ENCODE results near the gene C5orf34.
"Not testable (repeated sequence)": the region's sequence is repeated elsewhere in the genome, so short reads cannot be mapped to it uniquely, and the experiment has no call there.

Gene C5orf34

DNA sequence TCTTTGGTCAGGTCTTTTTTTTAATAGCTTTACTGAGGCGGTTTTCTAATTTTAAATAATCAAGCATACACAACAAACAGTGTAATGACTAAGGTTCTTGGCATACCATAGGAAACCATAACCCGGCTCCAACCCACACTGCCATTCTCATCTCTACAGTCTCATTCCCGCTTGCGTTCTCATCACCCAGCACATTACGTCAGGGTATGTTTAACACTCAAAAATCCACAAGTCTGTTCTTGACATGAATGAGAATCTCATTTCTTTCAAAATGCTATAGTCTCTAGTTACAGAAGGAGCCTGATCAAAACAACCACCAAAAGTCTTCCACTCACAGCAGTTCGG, 505 bp downstream of the C5orf34 start:
- DNase-seq = no peak

DNA sequence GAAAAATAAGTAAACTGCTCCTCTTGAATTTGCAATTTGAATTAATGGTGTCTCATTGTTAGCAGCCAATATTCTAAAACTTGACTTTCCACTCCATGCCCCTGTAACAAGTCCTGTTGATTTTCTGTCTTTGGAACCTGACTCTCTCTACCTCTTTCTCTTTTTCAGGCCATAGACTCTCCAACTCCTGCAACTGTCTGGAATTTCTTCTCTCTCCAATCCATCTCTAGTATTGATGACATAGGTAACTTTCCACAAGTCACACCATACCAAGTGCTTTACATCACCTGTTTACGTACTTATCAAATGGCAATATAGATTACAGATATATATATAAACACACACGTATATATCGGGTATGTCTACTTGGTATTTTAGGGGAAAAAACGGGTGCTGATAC, 923 bp downstream of the C5orf34 start:
- no peak for DNase-seq

DNA sequence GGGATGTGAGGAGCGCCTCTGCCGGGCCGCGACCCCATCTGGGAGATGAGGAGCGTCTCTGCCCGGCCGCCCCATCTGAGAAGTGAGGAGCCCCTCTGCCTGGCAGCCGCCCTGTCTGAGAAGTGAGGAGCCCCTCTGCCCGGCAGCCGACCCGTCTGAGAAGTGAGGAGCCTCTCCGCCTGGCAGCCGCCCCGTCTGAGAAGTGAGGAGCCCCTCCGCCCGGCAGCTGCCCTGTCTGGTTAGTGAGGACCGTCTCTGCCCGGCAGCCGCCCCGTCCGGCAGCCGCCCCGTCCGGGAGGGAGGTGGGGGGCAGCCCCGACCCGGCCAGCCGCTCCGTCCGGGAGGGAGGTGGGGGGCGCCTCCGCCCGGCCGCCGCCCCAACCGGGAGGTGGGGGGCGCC, 3.9 kb downstream of the C5orf34 start:
- not testable (repeated sequence) for DNase-seq

DNA sequence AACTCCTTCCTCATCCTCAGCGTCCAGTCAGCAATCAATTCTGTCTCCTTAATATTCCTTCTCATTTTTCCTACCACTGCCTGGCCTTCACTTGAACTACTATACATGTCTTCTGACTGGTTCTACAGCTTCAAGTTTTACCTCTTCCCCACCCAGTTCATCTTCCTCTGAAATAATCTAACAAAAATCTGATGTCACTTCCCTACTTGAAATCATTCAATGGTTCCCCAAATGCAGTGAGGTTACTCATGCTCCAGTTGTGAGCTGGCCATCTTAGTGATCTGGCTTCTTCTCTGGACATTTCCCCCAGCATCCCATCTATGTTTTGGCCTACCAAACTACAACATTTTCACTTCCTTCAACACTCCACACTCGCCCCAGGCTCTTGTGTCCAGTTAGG, 16.4 kb downstream of the C5orf34 start:
- DNase-seq = no peak

DNA sequence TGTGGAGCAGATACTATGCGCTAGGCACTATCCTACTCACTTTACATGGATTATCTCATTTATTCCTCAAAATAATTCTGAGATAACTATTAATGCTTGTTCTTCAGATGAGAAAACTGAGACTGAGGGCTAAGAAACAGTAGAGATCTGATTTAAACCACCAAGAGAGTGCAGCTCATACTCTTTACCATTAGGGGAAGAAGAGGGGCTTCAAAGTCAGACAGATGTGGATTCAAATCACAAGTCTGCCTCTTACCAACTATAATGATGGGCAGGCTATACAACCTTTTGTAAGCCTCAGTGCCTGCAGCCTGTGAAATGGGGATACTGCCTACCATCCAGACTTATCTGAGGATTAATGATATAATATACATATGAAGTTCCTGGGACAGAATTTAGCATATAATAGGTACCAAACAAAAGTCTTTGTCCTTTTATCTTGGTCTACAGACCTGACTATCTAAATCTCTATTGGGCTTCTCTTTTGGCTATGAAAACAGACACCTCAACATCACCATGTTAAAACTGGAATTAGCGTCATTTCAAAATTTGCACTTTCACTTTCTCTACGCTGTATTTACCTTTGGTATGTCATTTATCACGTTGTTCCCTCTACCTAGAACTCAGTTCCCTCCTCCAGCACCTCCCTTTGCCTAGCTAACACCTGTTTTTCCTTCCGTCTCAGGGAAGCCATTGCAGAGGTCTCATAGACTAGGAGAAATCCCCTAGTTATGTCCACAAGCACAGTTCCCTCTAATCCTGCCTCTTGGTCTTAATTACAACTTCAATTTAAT, 17.4 kb downstream of the C5orf34 start:
- DNase-seq = no peak

DNA sequence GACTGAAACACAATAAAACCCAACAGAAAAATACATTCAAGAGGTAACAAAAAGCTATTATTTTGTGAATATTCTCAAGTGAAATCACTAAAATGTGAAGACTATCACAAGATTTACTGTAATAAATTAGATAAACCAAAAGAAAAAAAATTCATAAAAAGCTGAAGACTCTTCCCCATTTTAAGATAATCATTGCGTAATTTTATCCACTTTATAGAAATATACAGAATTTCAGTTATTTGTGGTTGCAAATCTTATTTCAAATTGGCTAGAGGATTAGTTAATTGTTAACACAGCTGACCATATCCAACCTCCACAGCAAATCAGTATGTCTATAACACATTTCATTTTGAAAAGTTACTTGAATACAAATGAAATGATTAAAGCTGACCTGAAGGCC, 23.6 kb downstream of the C5orf34 start:
- DNase-seq = no peak

DNA sequence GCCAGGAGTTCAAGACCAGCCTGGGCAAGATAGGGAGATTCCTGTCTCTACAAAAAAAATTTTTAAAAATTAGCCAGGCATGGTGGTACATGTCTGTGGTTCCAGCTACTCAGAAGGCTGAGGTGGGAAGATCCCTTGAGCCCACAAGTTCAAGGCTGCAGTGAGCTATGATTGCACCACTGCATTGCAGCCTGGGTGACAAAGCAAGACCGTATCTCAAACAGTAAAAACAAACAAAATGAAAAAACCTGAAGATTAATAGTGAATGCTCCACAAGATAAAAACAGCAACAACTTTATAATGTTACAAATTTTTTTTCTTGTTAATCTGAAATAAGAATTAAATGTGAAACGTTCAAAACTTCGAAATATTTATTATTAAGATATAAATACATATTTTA, 28.6 kb downstream of the C5orf34 start:
- DNase-seq = no peak

DNA sequence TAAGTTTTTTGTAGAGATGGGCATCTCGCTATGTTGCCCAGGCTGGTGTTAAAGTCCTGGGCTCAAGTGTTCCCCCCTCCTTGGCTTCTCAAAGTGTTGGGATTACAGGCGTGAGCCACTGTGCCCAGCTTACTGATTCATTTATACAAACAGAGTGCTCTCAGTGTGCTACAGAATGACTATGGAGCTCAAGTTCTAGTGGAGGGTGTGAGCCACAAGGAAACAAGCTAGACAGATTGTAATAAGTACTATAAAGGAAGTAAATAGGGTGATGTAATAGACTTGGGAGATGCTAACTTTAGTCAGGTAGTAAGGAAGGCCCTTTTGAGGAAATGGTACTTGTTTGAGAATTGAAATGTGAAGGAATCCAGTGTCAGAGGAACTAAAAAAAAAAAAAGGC, 29.5 kb downstream of the C5orf34 start:
- no peak for DNase-seq

DNA sequence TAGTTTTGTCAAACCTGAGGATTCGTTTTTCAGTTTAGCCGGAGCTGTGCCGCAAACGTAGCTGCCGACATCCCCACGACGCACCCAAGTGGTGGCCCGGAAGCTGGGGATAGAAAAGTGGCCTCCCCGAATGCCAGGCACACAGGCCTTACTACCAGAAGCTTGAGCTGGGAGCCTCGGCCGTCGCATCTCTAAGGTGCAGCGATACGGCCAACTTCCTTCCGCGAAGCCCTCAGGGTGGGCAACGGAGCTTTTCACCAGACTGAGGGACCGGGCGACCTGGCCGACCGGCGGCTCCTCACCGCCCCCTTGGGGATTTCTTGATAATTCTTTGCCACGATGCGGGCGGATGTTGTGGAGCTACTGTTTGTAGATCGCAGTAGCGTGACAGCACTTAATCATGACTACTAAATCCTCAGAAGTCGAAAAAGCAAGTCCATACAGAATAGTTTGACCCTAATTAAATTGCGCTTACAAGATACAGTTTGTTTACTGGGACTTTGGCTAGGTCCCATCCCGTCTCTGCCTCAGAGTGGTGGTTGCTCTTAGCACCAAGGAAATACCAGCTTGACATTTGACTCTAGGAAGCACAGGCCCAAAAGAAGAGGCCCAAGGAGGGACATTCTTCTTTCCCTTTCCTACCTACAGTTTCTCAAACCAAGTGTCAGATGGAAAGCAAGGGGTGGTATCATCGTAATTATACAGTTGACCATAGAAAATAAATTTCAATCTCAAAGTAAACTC, 30.7 kb downstream of the C5orf34 start:
- peak; percentile 70 for DNase-seq

DNA sequence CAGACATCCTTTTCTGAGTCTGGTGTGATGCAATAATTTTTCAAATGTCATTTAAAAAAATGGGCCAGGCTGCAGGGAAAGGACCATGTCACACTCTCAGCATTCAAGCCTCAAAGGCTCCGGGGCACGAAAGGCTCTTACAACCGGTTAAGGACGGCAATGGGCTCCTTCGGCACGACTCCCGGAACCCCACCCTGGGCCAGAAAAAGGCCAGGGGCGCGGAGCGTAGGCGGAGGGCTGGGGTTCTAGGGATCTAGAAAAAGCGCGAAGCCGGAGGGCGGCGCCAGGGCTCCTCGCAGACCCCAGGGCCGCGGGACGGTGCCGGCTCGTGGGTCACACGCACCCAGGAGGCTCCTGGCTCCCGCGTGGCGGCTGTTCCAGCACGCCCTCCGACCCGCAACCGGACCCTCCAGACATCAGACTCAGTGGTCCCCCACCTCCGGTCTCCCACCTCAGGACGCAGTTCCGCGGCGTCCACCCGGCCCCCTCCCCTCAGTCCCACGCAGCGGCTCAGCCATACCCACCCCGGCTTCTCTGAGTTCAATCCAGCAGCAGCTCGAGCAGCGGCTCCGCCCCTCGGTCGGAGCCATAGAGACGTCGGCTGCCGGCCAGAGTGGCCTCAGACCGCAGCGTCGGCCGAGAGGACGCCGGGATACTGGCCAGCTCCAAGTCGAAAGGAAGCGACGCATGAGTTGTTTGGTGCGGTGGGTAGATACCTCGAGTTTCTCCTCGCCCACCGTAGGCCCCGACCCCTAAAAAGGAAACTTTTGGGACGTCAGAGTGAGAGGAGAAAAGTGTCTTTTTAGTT, 31.4 kb downstream of the C5orf34 start, which contains the start of gene TMEM267:
TMEM267 (minus strand) TSS at position 568 of the 808 bp plus-strand sequence. CDS start 29,896 bp downstream, outside the sequence.
- DNase-seq = peak; percentile 75

DNA sequence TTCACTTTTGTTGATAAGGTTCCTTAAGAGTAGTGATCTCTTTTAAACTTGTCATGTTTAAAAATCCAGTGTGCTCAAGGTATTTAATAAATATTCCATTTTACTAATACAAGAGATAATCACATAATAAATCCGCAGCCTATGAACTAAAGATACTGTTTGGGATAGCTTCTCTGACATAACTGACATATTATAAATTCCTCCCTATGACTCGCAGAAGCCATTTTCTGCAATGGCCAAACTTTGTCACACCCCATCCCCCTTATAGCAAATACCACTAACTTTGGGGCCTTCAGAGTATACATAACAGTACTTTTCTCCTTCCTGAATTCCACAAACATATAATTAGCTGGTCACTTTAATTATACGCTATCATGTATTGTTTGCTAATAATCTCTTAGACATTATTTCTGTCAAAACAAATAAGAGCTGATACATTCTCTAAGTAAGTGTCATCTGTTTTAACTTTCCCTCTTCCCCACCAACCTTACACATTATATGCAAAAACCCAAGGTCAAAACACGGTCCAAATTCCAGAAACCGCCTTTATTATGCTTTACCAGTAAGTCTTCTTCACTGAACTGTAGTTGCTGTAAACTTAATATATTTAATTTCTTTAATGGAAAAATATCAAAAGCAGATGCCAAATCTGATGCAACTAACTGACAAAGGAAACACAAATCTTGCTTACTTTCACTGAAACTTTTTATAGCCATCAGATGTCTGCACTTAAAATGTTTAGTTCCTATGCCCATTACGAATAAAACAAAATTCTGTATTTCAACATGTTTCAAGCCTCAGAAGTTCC, 32.3 kb downstream of the C5orf34 start:
- DNase-seq = no peak

DNA sequence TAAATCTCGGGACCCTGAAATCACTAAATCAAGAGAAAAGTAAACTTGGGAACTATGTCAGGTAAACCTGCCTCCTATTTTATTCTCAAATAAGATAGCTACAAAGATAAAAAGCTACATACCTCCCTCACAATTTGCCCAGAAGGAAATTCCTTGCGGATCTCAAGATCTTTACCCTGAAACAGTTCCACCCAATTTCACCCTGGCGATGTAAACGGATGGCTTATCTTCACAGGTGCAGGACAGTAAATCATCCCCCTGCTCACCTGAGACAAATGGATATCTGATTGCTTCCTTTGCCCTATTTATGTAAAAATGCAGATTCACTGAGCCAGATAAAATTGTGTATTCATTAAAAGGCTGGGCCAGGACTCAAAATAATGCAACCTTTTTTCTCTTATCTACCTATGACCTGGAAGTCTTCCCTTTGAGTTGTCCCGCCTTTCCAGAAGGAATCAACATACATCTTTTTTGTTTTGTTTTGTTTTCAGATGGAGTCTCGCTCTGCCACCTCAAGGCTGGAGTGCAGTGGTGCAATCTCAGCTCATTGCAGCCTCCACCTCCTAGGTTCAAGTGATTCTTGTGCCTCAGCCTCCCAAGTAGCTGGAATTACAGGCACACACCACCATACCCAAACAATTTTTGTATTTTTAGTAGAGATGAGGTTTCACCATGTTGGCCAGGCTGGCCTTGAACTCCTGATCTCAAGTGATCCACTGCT, 45.1 kb downstream of the C5orf34 start:
- no peak for DNase-seq

DNA sequence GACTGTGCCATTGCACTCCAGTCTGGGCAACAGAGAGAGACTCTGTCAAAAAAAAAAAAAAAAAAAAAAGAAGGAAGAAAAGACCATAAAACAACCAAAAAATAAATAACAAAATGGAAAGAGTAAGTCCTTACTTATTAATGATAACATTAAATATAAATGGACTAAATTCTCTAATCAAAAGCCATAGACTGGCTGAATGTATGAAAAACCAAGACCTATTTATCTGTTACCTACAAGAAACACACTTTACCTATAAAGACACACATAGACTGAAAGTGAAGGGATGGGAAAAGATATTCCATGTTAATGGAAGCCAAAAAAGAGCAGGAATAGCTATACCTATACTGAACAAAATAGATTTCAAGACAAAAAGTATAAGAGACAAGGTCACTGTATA, 47.8 kb downstream of the C5orf34 start:
- DNase-seq = no peak

DNA sequence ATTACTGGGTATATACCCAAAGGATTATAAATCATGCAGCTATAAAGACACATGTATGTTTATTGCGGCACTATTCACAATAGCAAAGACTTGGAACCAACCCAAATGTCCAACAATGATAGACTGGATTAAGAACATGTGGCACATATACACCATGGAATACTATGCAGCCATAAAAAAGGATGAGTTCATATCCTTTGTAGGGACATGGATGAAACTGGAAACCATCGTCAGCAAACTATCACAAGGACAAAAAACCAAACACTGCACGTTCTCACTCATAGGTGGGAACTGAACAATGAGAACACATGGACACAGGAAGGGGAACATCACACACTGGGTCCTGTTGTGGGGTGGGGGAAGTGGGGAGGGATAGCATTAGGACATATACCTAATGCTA, 49.5 kb downstream of the C5orf34 start:
- DNase-seq = not testable (repeated sequence)

DNA sequence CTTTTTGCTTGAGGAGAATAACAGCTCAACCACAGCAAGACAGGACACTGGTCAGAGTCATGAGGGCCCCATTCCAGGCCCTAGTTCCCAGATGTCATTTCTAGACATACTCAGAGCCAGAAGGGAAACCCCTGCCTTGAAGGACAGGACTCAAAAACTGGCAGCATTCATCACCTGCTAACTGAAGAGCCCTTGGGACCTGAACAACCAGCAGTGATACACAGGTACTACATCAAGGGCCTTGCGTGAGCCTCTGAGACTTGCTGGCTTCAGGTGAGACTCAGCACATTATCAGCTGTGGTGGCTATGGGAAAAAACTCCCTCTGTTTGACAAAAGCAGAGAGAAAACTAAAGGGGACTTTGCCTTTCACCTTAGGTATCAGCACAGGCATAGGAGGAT, 53.9 kb downstream of the C5orf34 start:
- DNase-seq = no peak

DNA sequence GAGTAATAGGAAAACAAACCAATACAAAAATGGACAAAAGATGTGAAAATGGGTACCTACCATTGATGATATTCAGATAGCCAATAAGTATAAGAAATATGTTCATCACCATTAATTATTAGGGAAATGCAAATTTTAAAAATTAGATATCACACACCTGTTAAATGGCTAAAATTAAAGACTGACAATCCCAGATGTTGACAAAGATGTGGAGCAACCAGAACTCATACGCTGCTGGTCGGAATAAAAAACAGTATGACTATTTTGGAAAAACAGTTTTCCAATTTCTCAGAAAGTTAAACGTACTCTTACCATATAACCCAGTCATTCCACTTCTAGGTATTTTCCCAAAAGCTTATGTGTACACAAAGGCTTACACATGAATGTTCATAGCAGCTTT, 58.4 kb downstream of the C5orf34 start:
- DNase-seq = no peak

DNA sequence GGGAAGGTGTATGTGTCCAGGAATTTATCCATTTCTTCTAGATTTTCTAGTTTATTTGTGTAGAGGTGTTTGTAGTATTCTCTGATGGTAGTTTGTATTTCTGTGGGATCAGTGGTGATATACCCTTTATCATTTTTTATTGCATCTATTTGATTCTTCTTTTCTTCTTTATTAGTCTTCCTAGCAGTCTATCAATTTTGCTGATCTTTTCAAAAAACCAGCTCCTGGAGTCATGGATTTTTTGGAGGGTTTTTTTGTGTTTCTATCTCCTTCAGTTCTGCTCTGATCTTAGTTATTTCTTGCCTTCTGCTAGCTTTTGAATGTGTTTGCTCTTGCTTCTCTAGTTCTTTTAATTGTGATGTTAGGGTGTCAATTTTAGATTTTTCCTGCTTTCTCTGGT, 73.4 kb downstream of the C5orf34 start:
- not testable (repeated sequence) for DNase-seq

DNA sequence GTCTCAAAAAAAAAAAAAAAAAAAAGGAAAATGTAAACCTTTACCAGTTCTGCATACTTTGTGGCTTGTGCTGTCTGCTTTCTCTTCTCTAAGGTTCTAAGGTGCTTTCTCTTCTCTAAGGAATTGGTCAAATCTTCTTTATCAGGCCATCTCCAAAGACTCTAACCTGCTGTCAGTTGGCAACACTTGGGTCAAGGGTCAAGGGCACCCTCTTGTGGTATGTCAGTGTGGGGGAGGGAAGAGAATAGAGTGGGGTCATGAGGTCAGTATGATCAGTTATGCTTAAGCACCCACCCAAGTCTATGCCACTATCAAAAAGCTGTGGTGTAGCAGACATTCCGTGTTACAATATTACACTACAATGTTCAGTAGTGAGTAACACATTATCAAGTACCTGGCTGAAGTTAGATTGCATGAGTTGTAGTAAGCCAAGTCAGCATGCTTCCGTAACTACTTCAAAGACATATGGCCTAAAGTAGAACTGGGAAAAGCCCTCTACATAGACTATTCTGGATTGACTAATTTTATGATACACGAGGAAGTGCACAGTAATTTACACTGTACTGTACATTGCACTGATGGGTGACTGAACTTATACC, 77.8 kb downstream of the C5orf34 start:
- DNase-seq = no peak
